ENCODE measurements around the gene SLC35E4. TPM values are rescaled to one million over a fixed set of nuclear protein-coding genes. Genes with fewer than 3 reads are reported as not detected.
"Not testable (repeated sequence)": the region's sequence is repeated elsewhere in the genome, so short reads cannot be mapped to it uniquely, and the experiment has no call there.

Gene SLC35E4
- total RNA-seq, 4 donors from 2014 or later: 8.5 to 19.3 (median 10.9) TPM

- intact Hi-C loops (cut with DNase I; ENCODE audit: low total_unique reads) (no loop called here), in situ Hi-C loops (cut with MboI; ENCODE audit: low sequenced_read_pairs in 4 of 4) (no loop called here)
- no peak for DNase-seq
- H3K36me3 ChIP-seq: peaks cover 0 to 19% of the 10 kb centered on the region in 2 donors
- no peaks in the 10 kb centered on the region for H3K27me3 ChIP-seq
- ATAC-seq: no peak
- no peaks in the 10 kb centered on the region for H3K9me3 ChIP-seq
- no peaks in the 10 kb centered on the region for H3K4me1 ChIP-seq
- TF ChIP-seq CTCF (IDR thresholded peaks at IDR 0.05 in 4 of 5, conservative IDR thresholded peaks at IDR 0.05 in 1 of 5) (no peak), POLR2A (IDR thresholded peaks at IDR 0.05) (no peak)
- H3K27ac ChIP-seq: no peak overlapping the region
- no peak overlapping the region for H3K4me3 ChIP-seq
These were observed 20.0 kb upstream of the SLC35E4 start for GRCh38 chr22:30615543-30615954.

GRCh38 chr22:30617819-30618218, 17.8 kb upstream of the SLC35E4 start:
- in situ Hi-C loops (cut with MboI; ENCODE audit: low sequenced_read_pairs in 4 of 4) (no loop called here), intact Hi-C loops (cut with DNase I; ENCODE audit: low total_unique reads) (no loop called here)
- H3K4me1 ChIP-seq: no peaks in the 10 kb centered on the region
- H3K27ac ChIP-seq: no peak overlapping the region
- ATAC-seq: no peak
- H3K4me3 ChIP-seq: no peak overlapping the region
- no peaks in the 10 kb centered on the region for H3K9me3 ChIP-seq
- peaks cover 0 to 24% of the 10 kb centered on the region in 2 donors for H3K36me3 ChIP-seq
- no peak for DNase-seq
- H3K27me3 ChIP-seq: no peaks in the 10 kb centered on the region
- no peak for TF ChIP-seq POLR2A (IDR thresholded peaks at IDR 0.05)
- TF ChIP-seq CTCF (IDR thresholded peaks at IDR 0.05 in 4 of 5, conservative IDR thresholded peaks at IDR 0.05 in 1 of 5): no peak

GRCh38 chr22:30619909-30620308, 15.7 kb upstream of the SLC35E4 start:
- H3K4me1 ChIP-seq; H3K27ac ChIP-seq; intact Hi-C loops (cut with DNase I; ENCODE audit: low total_unique reads); DNase-seq; in situ Hi-C loops (cut with MboI; ENCODE audit: low sequenced_read_pairs in 4 of 4); ATAC-seq; H3K9me3 ChIP-seq; H3K27me3 ChIP-seq; H3K4me3 ChIP-seq: not testable (repeated sequence)
- peaks cover 0 to 25% of the 10 kb centered on the region in 2 donors for H3K36me3 ChIP-seq

- intact Hi-C loops (cut with DNase I; ENCODE audit: low total_unique reads): no loop called here
- no peak overlapping the region for H3K4me3 ChIP-seq
- no peaks in the 10 kb centered on the region for H3K27me3 ChIP-seq
- H3K4me1 ChIP-seq: no peaks in the 10 kb centered on the region
- no peaks in the 10 kb centered on the region for H3K9me3 ChIP-seq
- H3K27ac ChIP-seq: no peak overlapping the region
- no peak for TF ChIP-seq POLR2A (IDR thresholded peaks at IDR 0.05)
- TF ChIP-seq CTCF (IDR thresholded peaks at IDR 0.05 in 4 of 5, conservative IDR thresholded peaks at IDR 0.05 in 1 of 5): no peak
- no peak for ATAC-seq
- in situ Hi-C loops (cut with MboI; ENCODE audit: low sequenced_read_pairs in 4 of 4): loop anchor here in 1 of 4 donors (25.0 kb wide), 1 partner anchor 286 kb away; no protein-coding TSS in a partner anchor
- no peak for DNase-seq
- peaks cover 0 to 4% of the 10 kb centered on the region in 2 donors for H3K36me3 ChIP-seq
These were observed 9.2 kb upstream of the SLC35E4 start for GRCh38 chr22:30626413-30626812.

GRCh38 chr22:30627471-30627870, 8.1 kb upstream of the SLC35E4 start:
- Histone ChIP-seq H3K4me3 (no peak overlapping the region), H3K9me3 (no peaks in the 10 kb centered on the region), H3K27me3 (no peaks in the 10 kb centered on the region), H3K27ac (no peak overlapping the region), H3K36me3 (peaks cover 0 to 4% of the 10 kb centered on the region in 2 donors), H3K4me1 (no peaks in the 10 kb centered on the region)
- TF ChIP-seq POLR2A (IDR thresholded peaks at IDR 0.05) (no peak), CTCF (IDR thresholded peaks at IDR 0.05 in 4 of 5, conservative IDR thresholded peaks at IDR 0.05 in 1 of 5) (no peak)
- ATAC-seq (no peak), DNase-seq (no peak)
- intact Hi-C loops (cut with DNase I; ENCODE audit: low total_unique reads) (no loop called here), in situ Hi-C loops (cut with MboI; ENCODE audit: low sequenced_read_pairs in 4 of 4) (loop anchor here in 1 of 4 donors (25.0 kb wide), 1 partner anchor 285 kb away; no protein-coding TSS in a partner anchor)

Data from gastrocnemius medialis (tissue), 4 donors.